ENCODE measurements around the gene GNG7.
"Not testable (repeated sequence)": the region's sequence is repeated elsewhere in the genome, so short reads cannot be mapped to it uniquely, and the experiment has no call there.

GNG7 gene

GRCh38 chr19:2624537-2625091, 77.9 kb downstream of the GNG7 start:
- no peak overlapping the region for H3K27ac Mint-ChIP-seq
- peaks cover 36% of the 10 kb centered on the region for H3K4me1 Mint-ChIP-seq (ENCODE audit: low read depth)
- H3K4me3 Mint-ChIP-seq: no peak overlapping the region
- H3K9me3 Mint-ChIP-seq: peaks cover 19% of the 10 kb centered on the region
- peaks cover 6% of the 10 kb centered on the region for H3K36me3 Mint-ChIP-seq (ENCODE audit: low read depth)
- no peaks in the 10 kb centered on the region for H3K27me3 Mint-ChIP-seq (ENCODE audit: low read depth)

GRCh38 chr19:2623798-2624197, 78.7 kb downstream of the GNG7 start:
- Mint-ChIP-seq H3K9me3 (peaks cover 11% of the 10 kb centered on the region), H3K4me3 (no peak overlapping the region), H3K4me1 (ENCODE audit: low read depth) (peaks cover 42% of the 10 kb centered on the region), H3K36me3 (ENCODE audit: low read depth) (peaks cover 6% of the 10 kb centered on the region), H3K27me3 (ENCODE audit: low read depth) (no peaks in the 10 kb centered on the region), H3K27ac (no peak overlapping the region)

GRCh38 chr19:2622371-2622961, 80.0 kb downstream of the GNG7 start:
- not testable (repeated sequence) for H3K4me3 Mint-ChIP-seq; H3K27me3 Mint-ChIP-seq (ENCODE audit: low read depth); H3K9me3 Mint-ChIP-seq; H3K36me3 Mint-ChIP-seq (ENCODE audit: low read depth)
- H3K4me1 Mint-ChIP-seq (ENCODE audit: low read depth): peaks cover 50% of the 10 kb centered on the region
- peak overlapping the region; percentile 95 for H3K27ac Mint-ChIP-seq

GRCh38 chr19:2619076-2619475, 83.4 kb downstream of the GNG7 start:
- Mint-ChIP-seq H3K9me3 (no peaks in the 10 kb centered on the region), H3K27ac (peak overlapping the region; percentile 95), H3K4me3 (peak overlapping the region; percentile 77), H3K27me3 (ENCODE audit: low read depth) (no peaks in the 10 kb centered on the region), H3K36me3 (ENCODE audit: low read depth) (no peaks in the 10 kb centered on the region), H3K4me1 (ENCODE audit: low read depth) (peaks cover 54% of the 10 kb centered on the region)

GRCh38 chr19:2618611-2619010, 83.9 kb downstream of the GNG7 start:
- H3K4me1 Mint-ChIP-seq (ENCODE audit: low read depth): peaks cover 54% of the 10 kb centered on the region
- peak overlapping the region; percentile 95 for H3K27ac Mint-ChIP-seq
- no peaks in the 10 kb centered on the region for H3K27me3 Mint-ChIP-seq (ENCODE audit: low read depth)
- peak overlapping the region; percentile 61 for H3K4me3 Mint-ChIP-seq
- H3K36me3 Mint-ChIP-seq (ENCODE audit: low read depth): no peaks in the 10 kb centered on the region
- no peaks in the 10 kb centered on the region for H3K9me3 Mint-ChIP-seq

- peak overlapping the region; percentile 59 for H3K27ac Mint-ChIP-seq
- H3K36me3 Mint-ChIP-seq (ENCODE audit: low read depth): no peaks in the 10 kb centered on the region
- peak overlapping the region; percentile 21 for H3K4me3 Mint-ChIP-seq
- no peaks in the 10 kb centered on the region for H3K27me3 Mint-ChIP-seq (ENCODE audit: low read depth)
- no peaks in the 10 kb centered on the region for H3K9me3 Mint-ChIP-seq
- peaks cover 59% of the 10 kb centered on the region for H3K4me1 Mint-ChIP-seq (ENCODE audit: low read depth)
Observed at GRCh38 chr19:2617393-2618165, 84.9 kb downstream of the GNG7 start.

- no peaks in the 10 kb centered on the region for H3K27me3 Mint-ChIP-seq (ENCODE audit: low read depth)
- H3K9me3 Mint-ChIP-seq: no peaks in the 10 kb centered on the region
- H3K4me3 Mint-ChIP-seq: no peak overlapping the region
- H3K27ac Mint-ChIP-seq: no peak overlapping the region
- peaks cover 58% of the 10 kb centered on the region for H3K4me1 Mint-ChIP-seq (ENCODE audit: low read depth)
- H3K36me3 Mint-ChIP-seq (ENCODE audit: low read depth): no peaks in the 10 kb centered on the region
Observed at GRCh38 chr19:2616741-2617392, 85.6 kb downstream of the GNG7 start.

GRCh38 chr19:2615782-2616181, 86.7 kb downstream of the GNG7 start:
- Mint-ChIP-seq H3K4me3 (no peak overlapping the region), H3K36me3 (ENCODE audit: low read depth) (no peaks in the 10 kb centered on the region), H3K27ac (no peak overlapping the region), H3K4me1 (ENCODE audit: low read depth) (peaks cover 50% of the 10 kb centered on the region), H3K27me3 (ENCODE audit: low read depth) (no peaks in the 10 kb centered on the region), H3K9me3 (no peaks in the 10 kb centered on the region)

GRCh38 chr19:2613507-2614295, 88.8 kb downstream of the GNG7 start:
- Mint-ChIP-seq H3K4me3 (no peak overlapping the region), H3K27ac (no peak overlapping the region)

GRCh38 chr19:2612619-2613249, 89.8 kb downstream of the GNG7 start:
- Mint-ChIP-seq H3K36me3 (ENCODE audit: low read depth) (no peaks in the 10 kb centered on the region), H3K4me1 (ENCODE audit: low read depth) (peaks cover 42% of the 10 kb centered on the region), H3K27ac (no peak overlapping the region), H3K27me3 (ENCODE audit: low read depth) (peaks cover 17% of the 10 kb centered on the region), H3K9me3 (no peaks in the 10 kb centered on the region), H3K4me3 (no peak overlapping the region)

More at GRCh38 chr19:2613507-2614295, 88.8 kb downstream of the GNG7 start:
- peaks cover 11% of the 10 kb centered on the region for H3K27me3 Mint-ChIP-seq (ENCODE audit: low read depth)
- H3K36me3 Mint-ChIP-seq (ENCODE audit: low read depth): no peaks in the 10 kb centered on the region
- peaks cover 43% of the 10 kb centered on the region for H3K4me1 Mint-ChIP-seq (ENCODE audit: low read depth)
- no peaks in the 10 kb centered on the region for H3K9me3 Mint-ChIP-seq

- no peaks in the 10 kb centered on the region for H3K9me3 Mint-ChIP-seq
- peaks cover 18% of the 10 kb centered on the region for H3K27me3 Mint-ChIP-seq (ENCODE audit: low read depth)
- H3K27ac Mint-ChIP-seq: no peak overlapping the region
- peaks cover 36% of the 10 kb centered on the region for H3K4me1 Mint-ChIP-seq (ENCODE audit: low read depth)
- no peaks in the 10 kb centered on the region for H3K36me3 Mint-ChIP-seq (ENCODE audit: low read depth)
- no peak overlapping the region for H3K4me3 Mint-ChIP-seq
Observed at GRCh38 chr19:2611483-2612464, 90.7 kb downstream of the GNG7 start.

- Mint-ChIP-seq H3K4me3 (peak overlapping the region; percentile 87), H3K36me3 (ENCODE audit: low read depth) (no peaks in the 10 kb centered on the region), H3K9me3 (no peaks in the 10 kb centered on the region), H3K4me1 (ENCODE audit: low read depth) (peaks cover 35% of the 10 kb centered on the region), H3K27ac (peak overlapping the region; percentile 49), H3K27me3 (ENCODE audit: low read depth) (peaks cover 18% of the 10 kb centered on the region)
Observed at GRCh38 chr19:2610637-2611482, 91.6 kb downstream of the GNG7 start.

All from T-helper 1 cell treated with Interleukin-12 subunit alpha and Interleukin-12 subunit beta and Interleukin-4 antibody, amounts not matched to agents 30 μg/mL and 1 μg/mL, for 36 hours (primary cell).